ENCODE measurements around the gene NUP43. TPM values are rescaled to one million over a fixed set of nuclear protein-coding genes. Genes with fewer than 3 reads are reported as not detected.
"Not testable (repeated sequence)": the region's sequence is repeated elsewhere in the genome, so short reads cannot be mapped to it uniquely, and the experiment has no call there.

The NUP43 gene
- total RNA-seq, 1 experiment from 2014 or later, result 64.2 TPM

DNA sequence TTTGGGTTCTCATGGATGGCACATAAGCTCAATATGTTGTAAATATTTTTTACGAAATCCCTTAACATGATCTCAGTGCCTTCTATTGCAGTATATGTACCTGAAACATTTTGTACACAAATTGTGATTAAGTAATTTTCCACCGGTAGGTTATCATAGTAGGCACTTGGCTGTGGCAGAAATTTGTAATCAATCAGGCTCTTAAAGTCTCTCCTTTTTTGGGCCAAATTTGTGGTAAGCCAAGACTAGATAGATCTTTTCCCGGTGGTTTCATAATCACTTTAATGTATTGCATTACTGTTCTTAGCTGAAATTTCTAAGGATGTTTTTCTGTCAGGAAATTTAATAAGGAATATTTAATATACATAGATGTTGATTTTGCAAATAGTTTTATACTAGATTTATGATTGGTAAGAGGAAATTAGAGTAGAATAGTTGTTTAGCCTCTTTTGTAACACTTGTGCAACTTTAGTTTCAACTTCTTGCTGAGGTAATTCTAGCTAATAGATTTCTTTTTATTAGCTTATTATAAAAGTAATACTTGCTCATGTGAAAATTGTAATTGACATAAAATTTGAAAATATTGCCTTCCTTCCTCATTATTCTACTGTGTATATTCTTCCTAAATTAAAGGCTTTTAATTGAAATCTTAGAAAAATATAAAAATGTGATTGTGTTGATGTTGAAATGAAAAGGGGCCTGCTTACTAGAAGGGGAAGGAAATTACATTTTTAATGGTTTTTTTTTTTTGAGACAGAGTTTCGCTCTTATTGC lies 6.5 kb upstream of the NUP43 start:
- Mint-ChIP-seq H3K27me3 (ENCODE audit: insufficient read depth, unreplicated experiment) (no peaks in the 10 kb centered on the region), H3K27ac (ENCODE audit: unreplicated experiment) (no peak overlapping the region), H3K4me3 (ENCODE audit: unreplicated experiment) (no peak overlapping the region), H3K36me3 (ENCODE audit: insufficient read depth, unreplicated experiment) (peaks cover 30% of the 10 kb centered on the region), H3K4me1 (ENCODE audit: low read depth, unreplicated experiment) (peaks cover 6% of the 10 kb centered on the region), H3K9me3 (ENCODE audit: unreplicated experiment) (no peaks in the 10 kb centered on the region)
- H3K27me3 ChIP-seq (replicated peaks; ENCODE audit: control insufficient read depth, insufficient read depth, low read length), result no peaks in the 10 kb centered on the region
- no peaks in the 10 kb centered on the region for H3K36me3 ChIP-seq (ENCODE audit: control insufficient read depth, insufficient read depth, low read length)
- no peaks in the 10 kb centered on the region for H3K4me1 ChIP-seq
- H3K4me3 ChIP-seq (ENCODE audit: low read depth, low read length), result no peak overlapping the region
- TF ChIP-seq, protein P1, sequence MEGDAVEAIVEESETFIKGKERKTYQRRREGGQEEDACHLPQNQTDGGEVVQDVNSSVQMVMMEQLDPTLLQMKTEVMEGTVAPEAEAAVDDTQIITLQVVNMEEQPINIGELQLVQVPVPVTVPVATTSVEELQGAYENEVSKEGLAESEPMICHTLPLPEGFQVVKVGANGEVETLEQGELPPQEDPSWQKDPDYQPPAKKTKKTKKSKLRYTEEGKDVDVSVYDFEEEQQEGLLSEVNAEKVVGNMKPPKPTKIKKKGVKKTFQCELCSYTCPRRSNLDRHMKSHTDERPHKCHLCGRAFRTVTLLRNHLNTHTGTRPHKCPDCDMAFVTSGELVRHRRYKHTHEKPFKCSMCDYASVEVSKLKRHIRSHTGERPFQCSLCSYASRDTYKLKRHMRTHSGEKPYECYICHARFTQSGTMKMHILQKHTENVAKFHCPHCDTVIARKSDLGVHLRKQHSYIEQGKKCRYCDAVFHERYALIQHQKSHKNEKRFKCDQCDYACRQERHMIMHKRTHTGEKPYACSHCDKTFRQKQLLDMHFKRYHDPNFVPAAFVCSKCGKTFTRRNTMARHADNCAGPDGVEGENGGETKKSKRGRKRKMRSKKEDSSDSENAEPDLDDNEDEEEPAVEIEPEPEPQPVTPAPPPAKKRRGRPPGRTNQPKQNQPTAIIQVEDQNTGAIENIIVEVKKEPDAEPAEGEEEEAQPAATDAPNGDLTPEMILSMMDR (IDR thresholded peaks at IDR 0.05; ENCODE audit: insufficient read depth in 1 of 2, low read depth in 1 of 2, low read length in 1 of 2, severe bottlenecking in 1 of 2, unreplicated experiment in 1 of 2), result no peak
- BruUV-seq (replicated peaks), result TSS peak; percentile 4
- intact Hi-C loops (cut with micrococcal nuclease; ENCODE audit: unreplicated experiment), result no loop called here
- ChIA-PET POLR2A (interaction anchor here (0.6 kb wide), 1 partner anchor 466 kb away, joined by 3 read pairs; no protein-coding TSS in a partner anchor), CTCF (interaction anchor here (0.6 kb wide), 2 partner anchors 10 to 619 kb away, joined by 4 read pairs; no protein-coding TSS in a partner anchor)
- H3K9me3 ChIP-seq, result no peaks in the 10 kb centered on the region
- no peak for DNase-seq

DNA sequence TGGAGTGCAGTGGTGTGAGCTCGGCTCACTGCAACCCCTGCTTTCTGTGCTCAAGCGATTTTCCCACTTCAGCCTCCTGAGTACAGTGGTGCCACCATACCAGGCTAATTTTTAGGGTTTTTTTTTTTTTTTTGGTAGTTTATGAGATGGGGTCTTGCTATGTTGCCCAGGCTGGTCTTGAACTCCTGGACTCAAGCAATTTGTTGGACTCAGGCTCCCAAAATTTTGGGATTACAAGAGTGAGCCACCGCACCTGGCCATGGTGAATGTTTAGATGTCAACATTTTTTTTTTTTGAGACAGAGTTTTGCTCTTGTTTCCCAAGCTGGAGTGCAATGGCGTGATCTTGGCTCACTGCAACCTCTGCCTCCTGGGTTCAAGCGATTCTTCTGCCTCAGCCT lies 5.6 kb upstream of the NUP43 start:
- H3K9me3 Mint-ChIP-seq (ENCODE audit: unreplicated experiment); H3K27ac Mint-ChIP-seq (ENCODE audit: unreplicated experiment); H3K27me3 ChIP-seq (replicated peaks; ENCODE audit: control insufficient read depth, insufficient read depth, low read length); DNase-seq; H3K27me3 Mint-ChIP-seq (ENCODE audit: insufficient read depth, unreplicated experiment); H3K4me1 ChIP-seq; H3K9me3 ChIP-seq; H3K4me3 ChIP-seq (ENCODE audit: low read depth, low read length); H3K4me3 Mint-ChIP-seq (ENCODE audit: unreplicated experiment); H3K36me3 ChIP-seq (ENCODE audit: control insufficient read depth, insufficient read depth, low read length); BruUV-seq (replicated peaks); intact Hi-C loops (cut with micrococcal nuclease; ENCODE audit: unreplicated experiment): not testable (repeated sequence)
- Mint-ChIP-seq H3K36me3 (ENCODE audit: insufficient read depth, unreplicated experiment) (peaks cover 25% of the 10 kb centered on the region), H3K4me1 (ENCODE audit: low read depth, unreplicated experiment) (peaks cover 11% of the 10 kb centered on the region)
- ChIA-PET CTCF (interaction anchor here (0.6 to 0.7 kb wide), 2 partner anchors 33 to 620 kb away, joined by 4 read pairs; no protein-coding TSS in a partner anchor), POLR2A (interaction anchor here (0.6 kb wide), 1 partner anchor 466 kb away, joined by 3 read pairs; no protein-coding TSS in a partner anchor)

DNA sequence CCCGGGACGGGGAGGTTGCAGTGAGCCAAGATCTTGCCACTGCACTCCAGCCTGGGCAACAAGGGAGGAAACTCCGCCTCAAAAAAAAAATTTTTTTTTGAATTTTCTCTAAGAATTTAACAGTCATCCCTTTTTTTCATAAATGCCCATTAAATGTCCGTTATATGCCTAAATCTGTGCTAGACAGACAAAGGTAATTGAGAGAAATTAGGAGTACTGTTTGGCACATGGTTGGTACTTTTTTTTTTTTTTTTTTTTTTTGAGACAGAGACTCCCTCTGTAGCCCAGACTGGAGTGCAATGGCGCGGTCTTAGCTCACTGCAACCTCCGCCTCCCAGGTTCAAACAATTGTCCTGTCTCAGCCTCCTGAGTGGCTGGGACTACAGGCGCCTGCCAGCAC lies 4.9 kb upstream of the NUP43 start:
- no peak overlapping the region for H3K27ac Mint-ChIP-seq (ENCODE audit: unreplicated experiment)
- DNase-seq, result no peak
- POLR2A ChIA-PET, result no interaction called here

More for the DNA sequence above, 4.9 kb upstream of the NUP43 start:
- Histone ChIP-seq H3K36me3 (ENCODE audit: control insufficient read depth, insufficient read depth, low read length) (no peaks in the 10 kb centered on the region), H3K27me3 (replicated peaks; ENCODE audit: control insufficient read depth, insufficient read depth, low read length) (no peaks in the 10 kb centered on the region), H3K4me1 (peaks cover 4% of the 10 kb centered on the region; the same call in 1 of the 2 replicates), H3K4me3 (ENCODE audit: low read depth, low read length) (peak overlapping the region; percentile 63; the same call in 1 of the 2 replicates), H3K9me3 (no peaks in the 10 kb centered on the region)
- Mint-ChIP-seq H3K9me3 (ENCODE audit: unreplicated experiment) (no peaks in the 10 kb centered on the region), H3K36me3 (ENCODE audit: insufficient read depth, unreplicated experiment) (peaks cover 32% of the 10 kb centered on the region), H3K4me3 (ENCODE audit: unreplicated experiment) (peak overlapping the region; percentile 88), H3K27me3 (ENCODE audit: insufficient read depth, unreplicated experiment) (no peaks in the 10 kb centered on the region), H3K4me1 (ENCODE audit: low read depth, unreplicated experiment) (peaks cover 15% of the 10 kb centered on the region)
- intact Hi-C loops (cut with micrococcal nuclease; ENCODE audit: unreplicated experiment), result no loop called here
- no TSS peak for BruUV-seq (replicated peaks)
- CTCF ChIA-PET, result interaction anchor here (0.7 kb wide), 1 partner anchor 33 kb away, joined by 4 read pairs; no protein-coding TSS in a partner anchor
- TF ChIP-seq, protein P1 (IDR thresholded peaks at IDR 0.05; ENCODE audit: insufficient read depth in 1 of 2, low read depth in 1 of 2, low read length in 1 of 2, severe bottlenecking in 1 of 2, unreplicated experiment in 1 of 2), result no peak

Data from Caco-2 (cell line).